HG03432 (cell line): ENCODE measurements around the gene TNFRSF25.
"Not testable (repeated sequence)": the region's sequence is repeated elsewhere in the genome, so short reads cannot be mapped to it uniquely, and the experiment has no call there.

Experiments
- ATAC-seq: cut with Tn5 transposase; IDR thresholded peaks from one replicate; pipeline ENCODE4 v1.9.1; 2021; ENCODE audit warnings: mild to moderate bottlenecking, moderate library complexity; ENCODE audit not compliant: unreplicated experiment

TNFRSF25 gene

GRCh38 chr1:6437012-6437700, 28.8 kb downstream of the TNFRSF25 start:
- not testable (repeated sequence) for ATAC-seq

GRCh38 chr1:6436277-6436676, 29.7 kb downstream of the TNFRSF25 start:
- not testable (repeated sequence) for ATAC-seq

- no peak for ATAC-seq
Observed at GRCh38 chr1:6435547-6435946, 30.4 kb downstream of the TNFRSF25 start.

GRCh38 chr1:6435129-6435528, 30.8 kb downstream of the TNFRSF25 start:
- ATAC-seq, result no peak

GRCh38 chr1:6434186-6434585, 31.8 kb downstream of the TNFRSF25 start:
- ATAC-seq, result no peak

- not testable (repeated sequence) for ATAC-seq
Observed at GRCh38 chr1:6431645-6432579, 34.1 kb downstream of the TNFRSF25 start.

- not testable (repeated sequence) for ATAC-seq
Observed at GRCh38 chr1:6429660-6430411, 36.1 kb downstream of the TNFRSF25 start.

- not testable (repeated sequence) for ATAC-seq
Observed at GRCh38 chr1:6428453-6428852, 37.5 kb downstream of the TNFRSF25 start.

GRCh38 chr1:6427441-6428390, 38.3 kb downstream of the TNFRSF25 start:
- no peak for ATAC-seq

GRCh38 chr1:6426972-6427350, 39.0 kb downstream of the TNFRSF25 start:
- ATAC-seq, result no peak

- no peak for ATAC-seq
Observed at GRCh38 chr1:6426277-6426971, 39.5 kb downstream of the TNFRSF25 start.

- no peak for ATAC-seq
Observed at GRCh38 chr1:6425658-6426057, 40.3 kb downstream of the TNFRSF25 start.

GRCh38 chr1:6424619-6425593, 41.1 kb downstream of the TNFRSF25 start, which contains the start of gene ESPN:
ESPN (plus strand) TSS chr1:6424776; CDS start chr1:6424956, 180 bp downstream.
- ATAC-seq, result no peak

- ATAC-seq, result no peak
Observed at GRCh38 chr1:6424000-6424565, 41.9 kb downstream of the TNFRSF25 start.

- no peak for ATAC-seq
Observed at GRCh38 chr1:6423321-6423999, 42.5 kb downstream of the TNFRSF25 start.

- ATAC-seq, result no peak
Observed at GRCh38 chr1:6421266-6421665, 44.7 kb downstream of the TNFRSF25 start.

GRCh38 chr1:6420454-6421042, 45.4 kb downstream of the TNFRSF25 start:
- ATAC-seq, result no peak
